Right lobe of liver (tissue), 4 donors: ENCODE results near the gene PRKCZ.

Experiments
- POLR2A ChIP-seq: fragments of 450-650 bp; IDR thresholded peaks from one replicate; pipeline ENCODE4 v1.6.1; 2017; ENCODE audit warnings: antibody characterized with exemption, mild to moderate bottlenecking
- TF ChIP-seq, protein P1 (sequence below), 4 donors: fragments of 200-600 bp in 3 of 4; fragments of 450-650 bp in 1 of 4; IDR thresholded peaks; one replicate each; pipeline versions ENCODE4 v1.5.1 to v1.8.0; 2016 to 2022; ENCODE audit warnings: antibody characterized with exemption in 4 of 4, mild to moderate bottlenecking in 2 of 4
- donor health status: DM: no; HTN: no; CAD: no.
- donor health status: DM: no; HTN: no; CAD: no.
- donor health status: DM: no; HTN: yes; CAD: no.

DNA sequence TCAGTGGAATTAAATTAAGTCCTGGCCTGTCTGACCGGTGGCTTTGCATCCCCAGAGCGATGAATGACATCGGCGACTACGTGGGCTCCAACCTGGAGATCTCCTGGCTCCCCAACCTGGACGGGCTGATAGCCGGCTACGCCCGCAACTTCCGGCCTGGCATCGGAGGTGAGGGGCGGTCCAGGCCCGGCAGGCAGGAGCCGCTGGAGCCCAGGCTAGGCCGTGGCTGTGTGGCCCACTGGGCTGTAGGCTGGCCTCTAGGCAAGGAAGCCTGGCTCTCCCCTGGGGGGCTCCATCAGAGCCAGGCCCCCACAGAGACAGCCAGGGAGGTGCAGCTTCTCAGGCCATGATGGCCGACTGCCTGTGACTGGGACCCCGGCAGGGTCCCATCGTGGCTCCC is 25.3 kb upstream of the PRKCZ start:
- no peak for TF ChIP-seq POLR2A
- TF ChIP-seq, protein P1, sequence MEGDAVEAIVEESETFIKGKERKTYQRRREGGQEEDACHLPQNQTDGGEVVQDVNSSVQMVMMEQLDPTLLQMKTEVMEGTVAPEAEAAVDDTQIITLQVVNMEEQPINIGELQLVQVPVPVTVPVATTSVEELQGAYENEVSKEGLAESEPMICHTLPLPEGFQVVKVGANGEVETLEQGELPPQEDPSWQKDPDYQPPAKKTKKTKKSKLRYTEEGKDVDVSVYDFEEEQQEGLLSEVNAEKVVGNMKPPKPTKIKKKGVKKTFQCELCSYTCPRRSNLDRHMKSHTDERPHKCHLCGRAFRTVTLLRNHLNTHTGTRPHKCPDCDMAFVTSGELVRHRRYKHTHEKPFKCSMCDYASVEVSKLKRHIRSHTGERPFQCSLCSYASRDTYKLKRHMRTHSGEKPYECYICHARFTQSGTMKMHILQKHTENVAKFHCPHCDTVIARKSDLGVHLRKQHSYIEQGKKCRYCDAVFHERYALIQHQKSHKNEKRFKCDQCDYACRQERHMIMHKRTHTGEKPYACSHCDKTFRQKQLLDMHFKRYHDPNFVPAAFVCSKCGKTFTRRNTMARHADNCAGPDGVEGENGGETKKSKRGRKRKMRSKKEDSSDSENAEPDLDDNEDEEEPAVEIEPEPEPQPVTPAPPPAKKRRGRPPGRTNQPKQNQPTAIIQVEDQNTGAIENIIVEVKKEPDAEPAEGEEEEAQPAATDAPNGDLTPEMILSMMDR (IDR thresholded peaks at IDR 0.05): no peak
